A549 treated with ZK216348 at 1 μM for 4 hours (cell line): ENCODE results near the gene SLITRK4. TPM values are rescaled to one million over a fixed set of nuclear protein-coding genes. Genes with fewer than 3 reads are reported as not detected.

ENCODE experiments used
- total RNA-seq: library from RNA; stranded (reverse); fragments of 200-300 nt; extraction: Qiagen RNA extraction; gene quantifications from 5 replicates; pipeline ENCODE4 v1.2.3, GENCODE V29; 2022; ENCODE audit warnings: low read depth

SLITRK4 gene, protein sequence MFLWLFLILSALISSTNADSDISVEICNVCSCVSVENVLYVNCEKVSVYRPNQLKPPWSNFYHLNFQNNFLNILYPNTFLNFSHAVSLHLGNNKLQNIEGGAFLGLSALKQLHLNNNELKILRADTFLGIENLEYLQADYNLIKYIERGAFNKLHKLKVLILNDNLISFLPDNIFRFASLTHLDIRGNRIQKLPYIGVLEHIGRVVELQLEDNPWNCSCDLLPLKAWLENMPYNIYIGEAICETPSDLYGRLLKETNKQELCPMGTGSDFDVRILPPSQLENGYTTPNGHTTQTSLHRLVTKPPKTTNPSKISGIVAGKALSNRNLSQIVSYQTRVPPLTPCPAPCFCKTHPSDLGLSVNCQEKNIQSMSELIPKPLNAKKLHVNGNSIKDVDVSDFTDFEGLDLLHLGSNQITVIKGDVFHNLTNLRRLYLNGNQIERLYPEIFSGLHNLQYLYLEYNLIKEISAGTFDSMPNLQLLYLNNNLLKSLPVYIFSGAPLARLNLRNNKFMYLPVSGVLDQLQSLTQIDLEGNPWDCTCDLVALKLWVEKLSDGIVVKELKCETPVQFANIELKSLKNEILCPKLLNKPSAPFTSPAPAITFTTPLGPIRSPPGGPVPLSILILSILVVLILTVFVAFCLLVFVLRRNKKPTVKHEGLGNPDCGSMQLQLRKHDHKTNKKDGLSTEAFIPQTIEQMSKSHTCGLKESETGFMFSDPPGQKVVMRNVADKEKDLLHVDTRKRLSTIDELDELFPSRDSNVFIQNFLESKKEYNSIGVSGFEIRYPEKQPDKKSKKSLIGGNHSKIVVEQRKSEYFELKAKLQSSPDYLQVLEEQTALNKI
- not detected in 5 replicates for total RNA-seq

GRCh38 chrX:143635915-143636314 is at the start of gene SLITRK4:
TSS of gene SLITRK4 (minus strand) at chrX:143636101. CDS start at chrX:143631108, 4,993 bp downstream.

Other genes with a start within 250 kb of the SLITRK4 start
- not detected in 5 replicates for gene SPANXN3, start 118.6 kb downstream of the SLITRK4 start, total RNA-seq
- not detected in 5 replicates for gene SPANXN2, start 84.7 kb upstream of the SLITRK4 start, total RNA-seq
- gene UBE2NL, start 248.0 kb upstream of the SLITRK4 start, total RNA-seq, result not detected in 5 replicates